Cardiac muscle cell (in vitro differentiated cells and primary cell): ENCODE measurements around the gene GATAD2A. TPM values are rescaled to one million over a fixed set of nuclear protein-coding genes. Genes with fewer than 3 reads are reported as not detected.

ENCODE experiments used
- DNase-seq, 2 donors: peaks; one replicate each; pipeline versions ENCODE4 v3.0.0 to v3.0.0-alpha.2; 2010 to 2017; ENCODE audit warnings: low read depth in 1 of 2, low spot score in 1 of 2
- H3K27ac ChIP-seq: fragments of 200-600 bp; sonication (generic); 2 replicates; pipeline ENCODE4 v1.5.1; 2016
- H3K27me3 ChIP-seq: fragments of 200-600 bp; sonication (generic); 2 replicates; pipeline ENCODE4 v1.6.0; 2016; ENCODE audit warnings: control low read depth
- H3K36me3 ChIP-seq: fragments of 200-600 bp; sonication (generic); 2 replicates; pipeline ENCODE4 v1.5.1; 2016; ENCODE audit warnings: control low read depth
- H3K4me1 ChIP-seq: fragments of 200-600 bp; sonication (generic); 2 replicates; pipeline ENCODE4 v1.8.1; 2017; ENCODE audit warnings: low read depth, mild to moderate bottlenecking, mixed run types
- H3K4me3 ChIP-seq: fragments of 200-600 bp; sonication (generic); 2 replicates; pipeline ENCODE4 v1.5.1; 2016; ENCODE audit warnings: mild to moderate bottlenecking
- H3K9me3 ChIP-seq: fragments of 200-600 bp; sonication (generic); 2 replicates; pipeline ENCODE4 v1.5.1; 2017; ENCODE audit warnings: low read depth, mild to moderate bottlenecking, control low read depth
- CTCF ChIP-seq: IDR thresholded peaks from 2 replicates; pipeline ENCODE4 v1.5.1; 2012; ENCODE audit warnings: low read depth, mild to moderate bottlenecking, low read length
- polyA plus RNA-seq: library from polyadenylated mRNA; unstranded; fragments of >200 nt; fragmentation: Nextera tagmentation; extraction: Ambion mirVana; gene quantifications from 2 replicates; pipeline ENCODE4 v1.2.1, GENCODE V29; 2016
- total RNA-seq: library from RNA; depleted of rRNA; stranded (reverse); fragments of >200 nt; gene quantifications from 2 replicates; pipeline ENCODE4 v1.2.3, GENCODE V29; 2016

GATAD2A gene
- total and polyA plus RNA-seq, 2 experiments from 2014 or later = 32.3 to 98.3 TPM

- Histone ChIP-seq H3K4me3 (no peak overlapping the region), H3K36me3 (no peaks in the 10 kb centered on the region), H3K4me1 (no peaks in the 10 kb centered on the region), H3K27ac (no peak overlapping the region), H3K27me3 (peaks cover 8% of the 10 kb centered on the region), H3K9me3 (no peaks in the 10 kb centered on the region)
- no peak for TF ChIP-seq CTCF
- DNase-seq = peak; percentile 35 to 52
Measured at GRCh38 chr19:19540715-19541515, 135.4 kb downstream of the GATAD2A start.

GRCh38 chr19:19541616-19542015 is 136.1 kb downstream of the GATAD2A start:
- no peak for DNase-seq
- Histone ChIP-seq H3K4me1 (no peaks in the 10 kb centered on the region), H3K9me3 (no peaks in the 10 kb centered on the region), H3K27ac (no peak overlapping the region), H3K36me3 (no peaks in the 10 kb centered on the region), H3K27me3 (peaks cover 8% of the 10 kb centered on the region), H3K4me3 (no peak overlapping the region)
- TF ChIP-seq CTCF = no peak

- Histone ChIP-seq H3K4me1 (no peaks in the 10 kb centered on the region), H3K27ac (no peak overlapping the region), H3K27me3 (peaks cover 8% of the 10 kb centered on the region), H3K4me3 (no peak overlapping the region), H3K36me3 (no peaks in the 10 kb centered on the region), H3K9me3 (no peaks in the 10 kb centered on the region)
- no peak for TF ChIP-seq CTCF
- DNase-seq = no peak
Measured at GRCh38 chr19:19542507-19542906, 137.0 kb downstream of the GATAD2A start.

- Histone ChIP-seq H3K27me3 (peaks cover 8% of the 10 kb centered on the region), H3K9me3 (no peaks in the 10 kb centered on the region), H3K4me1 (no peaks in the 10 kb centered on the region), H3K36me3 (no peaks in the 10 kb centered on the region), H3K27ac (no peak overlapping the region), H3K4me3 (no peak overlapping the region)
- no peak for DNase-seq
- TF ChIP-seq CTCF = no peak
Measured at GRCh38 chr19:19543101-19543500, 137.6 kb downstream of the GATAD2A start.

GRCh38 chr19:19543640-19544039 is 138.2 kb downstream of the GATAD2A start:
- Histone ChIP-seq H3K27ac (no peak overlapping the region), H3K4me1 (no peaks in the 10 kb centered on the region), H3K36me3 (no peaks in the 10 kb centered on the region), H3K27me3 (peaks cover 8% of the 10 kb centered on the region), H3K4me3 (no peak overlapping the region), H3K9me3 (no peaks in the 10 kb centered on the region)
- no peak for TF ChIP-seq CTCF
- DNase-seq = no peak
